BLaER1 (cell line): ENCODE results near the gene CEP70.

Experiments used
- H3K27ac ChIP-seq: shearing (Covaris generic); formaldehyde crosslinking; 2 replicates; pipeline ENCODE4 v1.8.1; 2022
- H3K27me3 ChIP-seq: shearing (Covaris generic); formaldehyde crosslinking; 2 replicates; pipeline ENCODE4 v1.8.1; 2022
- H3K36me3 ChIP-seq: shearing (Covaris generic); formaldehyde crosslinking; 2 replicates; pipeline ENCODE4 v1.8.1; 2022
- H3K4me1 ChIP-seq: shearing (Covaris generic); formaldehyde crosslinking; 2 replicates; pipeline ENCODE4 v1.8.1; 2022
- H3K4me2 ChIP-seq: shearing (Covaris generic); formaldehyde crosslinking; 2 replicates; pipeline ENCODE4 v1.8.1; 2022
- H3K4me3 ChIP-seq: shearing (Covaris generic); formaldehyde crosslinking; 2 replicates; pipeline ENCODE4 v1.8.1; 2022
- H3K9ac ChIP-seq: shearing (Covaris generic); formaldehyde crosslinking; 2 replicates; pipeline ENCODE4 v1.8.1; 2022
- H3K9me3 ChIP-seq: shearing (Covaris generic); formaldehyde crosslinking; 2 replicates; pipeline ENCODE4 v1.8.1; 2022
- H4K20me1 ChIP-seq: shearing (Covaris generic); formaldehyde crosslinking; 2 replicates; pipeline ENCODE4 v1.8.1; 2022
- Cebpa-rat ChIP-seq: shearing (Covaris generic); IDR thresholded peaks from 2 replicates; pipeline ENCODE4 v1.8.1; 2022

The CEP70 gene

GRCh38 chr3:138473391-138473790, 120.7 kb downstream of the CEP70 start:
- Histone ChIP-seq H3K9me3 (no peaks in the 10 kb centered on the region), H3K4me3 (no peak overlapping the region), H3K36me3 (no peaks in the 10 kb centered on the region), H3K27ac (no peak overlapping the region), H3K4me1 (no peaks in the 10 kb centered on the region), H4K20me1 (no peaks in the 10 kb centered on the region), H3K4me2 (no peak overlapping the region), H3K9ac (no peak overlapping the region), H3K27me3 (no peaks in the 10 kb centered on the region)
- no peak for TF ChIP-seq Cebpa-rat

GRCh38 chr3:138472141-138472825, 121.8 kb downstream of the CEP70 start:
- Histone ChIP-seq H3K4me1 (no peaks in the 10 kb centered on the region), H3K27ac (no peak overlapping the region), H3K9ac (no peak overlapping the region), H3K4me3 (no peak overlapping the region), H3K4me2 (no peak overlapping the region), H3K27me3 (no peaks in the 10 kb centered on the region), H4K20me1 (no peaks in the 10 kb centered on the region), H3K36me3 (no peaks in the 10 kb centered on the region), H3K9me3 (no peaks in the 10 kb centered on the region)
- TF ChIP-seq Cebpa-rat, result no peak

GRCh38 chr3:138471481-138471880, 122.6 kb downstream of the CEP70 start:
- Histone ChIP-seq H4K20me1 (no peaks in the 10 kb centered on the region), H3K4me2 (no peak overlapping the region), H3K4me1 (no peaks in the 10 kb centered on the region), H3K4me3 (no peak overlapping the region), H3K36me3 (no peaks in the 10 kb centered on the region), H3K27ac (no peak overlapping the region), H3K9me3 (no peaks in the 10 kb centered on the region), H3K27me3 (no peaks in the 10 kb centered on the region), H3K9ac (no peak overlapping the region)
- TF ChIP-seq Cebpa-rat, result no peak

- Histone ChIP-seq H3K4me2 (no peak overlapping the region), H3K27ac (no peak overlapping the region), H4K20me1 (no peaks in the 10 kb centered on the region), H3K4me3 (no peak overlapping the region), H3K9ac (no peak overlapping the region), H3K27me3 (no peaks in the 10 kb centered on the region), H3K9me3 (no peaks in the 10 kb centered on the region), H3K36me3 (no peaks in the 10 kb centered on the region), H3K4me1 (no peaks in the 10 kb centered on the region)
- TF ChIP-seq Cebpa-rat, result no peak
Observed at GRCh38 chr3:138470687-138471086, 123.4 kb downstream of the CEP70 start.

- no peak for TF ChIP-seq Cebpa-rat
- Histone ChIP-seq H3K36me3 (no peaks in the 10 kb centered on the region), H3K9me3 (no peaks in the 10 kb centered on the region), H4K20me1 (no peaks in the 10 kb centered on the region), H3K4me2 (no peak overlapping the region), H3K4me3 (no peak overlapping the region), H3K27me3 (no peaks in the 10 kb centered on the region), H3K27ac (no peak overlapping the region), H3K4me1 (no peaks in the 10 kb centered on the region), H3K9ac (no peak overlapping the region)
Observed at GRCh38 chr3:138469874-138470273, 124.2 kb downstream of the CEP70 start.

- Histone ChIP-seq H3K36me3 (no peaks in the 10 kb centered on the region), H3K9ac (no peak overlapping the region), H3K4me3 (no peak overlapping the region), H3K4me2 (no peak overlapping the region), H4K20me1 (no peaks in the 10 kb centered on the region), H3K27me3 (no peaks in the 10 kb centered on the region), H3K9me3 (no peaks in the 10 kb centered on the region), H3K4me1 (peaks cover 4% of the 10 kb centered on the region; the same call in 1 of the 2 replicates), H3K27ac (no peak overlapping the region)
- TF ChIP-seq Cebpa-rat, result no peak
Observed at GRCh38 chr3:138468886-138469285, 125.2 kb downstream of the CEP70 start.

GRCh38 chr3:138468451-138468850, 125.6 kb downstream of the CEP70 start:
- Histone ChIP-seq H3K9ac (no peak overlapping the region), H3K4me1 (peaks cover 5% of the 10 kb centered on the region; the same call in 1 of the 2 replicates), H3K27ac (no peak overlapping the region), H3K27me3 (no peaks in the 10 kb centered on the region), H4K20me1 (no peaks in the 10 kb centered on the region), H3K36me3 (no peaks in the 10 kb centered on the region), H3K4me2 (no peak overlapping the region), H3K9me3 (no peaks in the 10 kb centered on the region), H3K4me3 (no peak overlapping the region)
- TF ChIP-seq Cebpa-rat, result no peak

- Histone ChIP-seq H3K36me3 (no peaks in the 10 kb centered on the region), H3K27ac (no peak overlapping the region), H3K4me1 (peaks cover 5% of the 10 kb centered on the region; the same call in 1 of the 2 replicates), H4K20me1 (no peaks in the 10 kb centered on the region), H3K9me3 (no peaks in the 10 kb centered on the region), H3K4me3 (no peak overlapping the region), H3K4me2 (no peak overlapping the region), H3K9ac (no peak overlapping the region), H3K27me3 (no peaks in the 10 kb centered on the region)
- no peak for TF ChIP-seq Cebpa-rat
Observed at GRCh38 chr3:138467931-138468330, 126.1 kb downstream of the CEP70 start.

- Histone ChIP-seq H3K4me1 (peaks cover 5% of the 10 kb centered on the region; the same call in 1 of the 2 replicates), H3K36me3 (no peaks in the 10 kb centered on the region), H3K27ac (no peak overlapping the region), H3K9me3 (no peaks in the 10 kb centered on the region), H3K27me3 (no peaks in the 10 kb centered on the region), H4K20me1 (no peaks in the 10 kb centered on the region), H3K4me3 (no peak overlapping the region), H3K9ac (no peak overlapping the region), H3K4me2 (no peak overlapping the region)
- no peak for TF ChIP-seq Cebpa-rat
Observed at GRCh38 chr3:138465925-138466324, 128.1 kb downstream of the CEP70 start.

- Histone ChIP-seq H3K27ac (no peak overlapping the region), H3K4me2 (no peak overlapping the region), H4K20me1 (no peaks in the 10 kb centered on the region), H3K36me3 (no peaks in the 10 kb centered on the region), H3K9ac (no peak overlapping the region), H3K4me1 (peaks cover 5% of the 10 kb centered on the region; the same call in 1 of the 2 replicates), H3K9me3 (no peaks in the 10 kb centered on the region), H3K4me3 (no peak overlapping the region), H3K27me3 (no peaks in the 10 kb centered on the region)
- no peak for TF ChIP-seq Cebpa-rat
Observed at GRCh38 chr3:138465451-138465850, 128.6 kb downstream of the CEP70 start.

- no peaks in the 10 kb centered on the region for H3K9me3 ChIP-seq
- no peak overlapping the region for H3K27ac ChIP-seq
- H3K4me3 ChIP-seq, result no peak overlapping the region
- peaks cover 5% of the 10 kb centered on the region; the same call in 1 of the 2 replicates for H3K4me1 ChIP-seq
- no peaks in the 10 kb centered on the region for H3K27me3 ChIP-seq
- no peaks in the 10 kb centered on the region for H4K20me1 ChIP-seq
- H3K36me3 ChIP-seq, result no peaks in the 10 kb centered on the region
- no peak overlapping the region for H3K9ac ChIP-seq
- no peak for TF ChIP-seq Cebpa-rat
- no peak overlapping the region for H3K4me2 ChIP-seq
Observed at GRCh38 chr3:138464491-138464860, 129.6 kb downstream of the CEP70 start.
